Measurements from ENCODE around the gene CSNK2A1.

GRCh38 chr20:563187-563586, 19.6 kb upstream of the CSNK2A1 start:
- TF ChIP-seq, protein P1, sequence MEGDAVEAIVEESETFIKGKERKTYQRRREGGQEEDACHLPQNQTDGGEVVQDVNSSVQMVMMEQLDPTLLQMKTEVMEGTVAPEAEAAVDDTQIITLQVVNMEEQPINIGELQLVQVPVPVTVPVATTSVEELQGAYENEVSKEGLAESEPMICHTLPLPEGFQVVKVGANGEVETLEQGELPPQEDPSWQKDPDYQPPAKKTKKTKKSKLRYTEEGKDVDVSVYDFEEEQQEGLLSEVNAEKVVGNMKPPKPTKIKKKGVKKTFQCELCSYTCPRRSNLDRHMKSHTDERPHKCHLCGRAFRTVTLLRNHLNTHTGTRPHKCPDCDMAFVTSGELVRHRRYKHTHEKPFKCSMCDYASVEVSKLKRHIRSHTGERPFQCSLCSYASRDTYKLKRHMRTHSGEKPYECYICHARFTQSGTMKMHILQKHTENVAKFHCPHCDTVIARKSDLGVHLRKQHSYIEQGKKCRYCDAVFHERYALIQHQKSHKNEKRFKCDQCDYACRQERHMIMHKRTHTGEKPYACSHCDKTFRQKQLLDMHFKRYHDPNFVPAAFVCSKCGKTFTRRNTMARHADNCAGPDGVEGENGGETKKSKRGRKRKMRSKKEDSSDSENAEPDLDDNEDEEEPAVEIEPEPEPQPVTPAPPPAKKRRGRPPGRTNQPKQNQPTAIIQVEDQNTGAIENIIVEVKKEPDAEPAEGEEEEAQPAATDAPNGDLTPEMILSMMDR (IDR thresholded peaks at IDR 0.05; ENCODE audit: control extremely low read depth in 1 of 3, insufficient read depth in 1 of 3, low read depth in 1 of 3, low read length in 3 of 3), result no peak
- no peak for TF ChIP-seq MAX (IDR thresholded peaks at IDR 0.05)

All from H1 (cell line).